ENCODE results near the gene C17orf75. TPM values are rescaled to one million over a fixed set of nuclear protein-coding genes. Genes with fewer than 3 reads are reported as not detected.
"Not testable (repeated sequence)": the region's sequence is repeated elsewhere in the genome, so short reads cannot be mapped to it uniquely, and the experiment has no call there.

The C17orf75 gene
- total RNA-seq, 2 experiments from 2014 or later, result 66.1 to 70.9 TPM

DNA sequence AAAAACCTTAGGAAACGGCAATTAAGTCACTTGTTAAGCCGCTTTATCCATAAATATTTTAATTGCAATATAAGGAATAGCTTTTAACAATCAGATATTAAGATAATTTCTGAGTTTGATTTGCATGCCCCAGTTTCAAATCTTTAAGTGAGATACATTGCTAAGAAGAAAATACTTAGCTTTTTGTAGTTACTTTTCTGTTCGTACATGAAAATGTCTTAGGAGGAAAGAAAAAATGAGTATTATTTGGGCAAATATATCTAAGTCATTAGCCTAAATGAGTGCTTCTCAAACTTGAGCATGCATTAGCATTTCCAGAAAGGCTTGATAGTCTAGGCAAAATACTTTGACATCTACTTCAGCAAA, 14.4 kb upstream of the C17orf75 start:
- Histone ChIP-seq H3K36me3 (ENCODE audit: insufficient read depth, low read length) (peaks cover 97% of the 10 kb centered on the region), H3K79me2 (ENCODE audit: insufficient read depth, low read depth, low read length) (peaks cover 97% of the 10 kb centered on the region), H3K4me2 (ENCODE audit: low read length) (no peak overlapping the region), H3K9me3 (ENCODE audit: low read length) (no peaks in the 10 kb centered on the region), H4K20me1 (ENCODE audit: insufficient read depth, low read length) (peaks cover 63% of the 10 kb centered on the region), H3K9me2 (ENCODE audit: insufficient read depth, low read length) (no peaks in the 10 kb centered on the region), H3K4me1 (ENCODE audit: insufficient read depth, low read length, poor library complexity, severe bottlenecking) (peaks cover 38% of the 10 kb centered on the region), H3K27ac (ENCODE audit: low read depth, low read length, poor library complexity, severe bottlenecking) (no peak overlapping the region), H3K4me3 (ENCODE audit: low read depth, low read length, poor library complexity, severe bottlenecking) (no peak overlapping the region), H2AFZ (ENCODE audit: low read length) (no peak overlapping the region)
- BruUV-seq (replicated peaks), result no TSS peak
- DNase-seq (ENCODE audit: low spot score), result no peak
- POLR2A ChIA-PET, result no interaction called here
- TF ChIP-seq CTCF (conservative IDR thresholded peaks at IDR 0.05; ENCODE audit: low read length) (no peak), EZH2phosphoT487 (IDR thresholded peaks at IDR 0.05; ENCODE audit: borderline replicate concordance, low read depth, low read length) (no peak)
- intact Hi-C loops (cut with micrococcal nuclease; ENCODE audit: unreplicated experiment), result no loop called here
- CTCF ChIA-PET (ENCODE audit: unreplicated experiment), result no interaction called here

DNA sequence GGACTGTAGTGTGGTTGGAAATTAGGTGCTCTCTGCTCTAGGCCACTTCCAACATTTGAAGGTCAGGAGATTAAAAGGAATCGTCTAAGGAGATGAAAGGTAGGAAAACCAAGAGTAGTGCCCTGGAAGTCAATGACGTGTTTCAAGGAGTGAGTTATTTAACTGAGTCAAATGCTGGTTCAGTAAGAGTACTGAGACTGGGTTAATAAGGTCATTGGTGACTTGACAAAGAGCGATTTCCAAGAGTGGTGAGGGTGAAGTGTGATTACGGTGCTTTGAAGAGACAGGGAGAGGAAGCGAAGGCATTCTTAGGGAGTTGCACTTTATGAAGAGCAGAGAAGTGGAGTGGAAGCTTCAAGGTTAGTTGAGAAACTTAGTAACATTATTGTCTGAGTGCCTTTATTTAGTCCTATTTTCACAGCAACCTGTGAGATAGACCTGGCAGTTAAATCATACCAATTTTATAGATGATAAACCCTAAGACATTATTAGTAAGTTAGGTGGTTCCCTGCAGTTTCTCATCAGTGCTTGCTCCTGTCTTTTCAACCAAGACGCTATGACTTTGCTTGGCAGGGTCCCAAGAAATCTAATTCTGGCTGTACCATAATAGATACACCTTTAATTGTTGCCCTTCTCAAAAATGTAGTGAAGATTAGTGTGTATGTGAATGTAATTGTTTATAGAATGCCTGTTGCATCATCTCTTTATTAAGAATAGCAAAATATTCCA, 13.8 kb upstream of the C17orf75 start:
- H3K4me3 ChIP-seq (ENCODE audit: low read depth, low read length, poor library complexity, severe bottlenecking), result no peak overlapping the region

DNA sequence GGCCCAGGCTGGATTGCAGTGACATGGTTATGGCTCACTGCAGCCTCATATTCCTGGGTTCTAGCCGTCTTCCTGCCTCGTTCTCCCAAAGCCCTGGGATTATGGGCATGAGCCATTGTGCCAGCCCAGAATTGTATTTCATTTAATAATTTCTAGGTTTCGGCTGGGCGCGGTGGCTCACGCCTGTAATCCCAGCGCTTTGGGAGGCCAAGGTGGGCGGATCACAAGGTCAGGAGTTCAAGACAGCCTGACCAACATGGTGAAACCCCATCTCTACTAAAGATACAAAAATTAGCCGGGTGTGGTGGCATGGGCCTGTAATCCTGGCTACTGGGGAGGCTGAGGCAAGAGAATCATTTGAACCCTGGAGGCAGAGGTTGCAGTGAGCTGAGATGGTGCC, 10.8 kb upstream of the C17orf75 start:
- H3K9me2 ChIP-seq (ENCODE audit: insufficient read depth, low read length); DNase-seq (ENCODE audit: low spot score); H3K9me3 ChIP-seq (ENCODE audit: low read length); CTCF ChIA-PET (ENCODE audit: unreplicated experiment); intact Hi-C loops (cut with micrococcal nuclease; ENCODE audit: unreplicated experiment); H2AFZ ChIP-seq (ENCODE audit: low read length); H3K27ac ChIP-seq (ENCODE audit: low read depth, low read length, poor library complexity, severe bottlenecking); BruUV-seq (replicated peaks); POLR2A ChIA-PET: not testable (repeated sequence)
- Histone ChIP-seq H3K36me3 (ENCODE audit: insufficient read depth, low read length) (peaks cover 72% of the 10 kb centered on the region), H3K4me3 (ENCODE audit: low read depth, low read length, poor library complexity, severe bottlenecking) (peak overlapping the region; percentile 98), H3K4me2 (ENCODE audit: low read length) (peak overlapping the region; percentile 89), H3K4me1 (ENCODE audit: insufficient read depth, low read length, poor library complexity, severe bottlenecking) (peaks cover 49% of the 10 kb centered on the region), H4K20me1 (ENCODE audit: insufficient read depth, low read length) (peaks cover 50% of the 10 kb centered on the region), H3K79me2 (ENCODE audit: insufficient read depth, low read depth, low read length) (peaks cover 87% of the 10 kb centered on the region)

More for the DNA sequence above, 13.8 kb upstream of the C17orf75 start:
- ChIA-PET POLR2A (no interaction called here), CTCF (ENCODE audit: unreplicated experiment) (no interaction called here)
- Histone ChIP-seq H3K9me3 (ENCODE audit: low read length) (no peaks in the 10 kb centered on the region), H4K20me1 (ENCODE audit: insufficient read depth, low read length) (peaks cover 63% of the 10 kb centered on the region), H3K79me2 (ENCODE audit: insufficient read depth, low read depth, low read length) (peaks cover 97% of the 10 kb centered on the region), H3K27ac (ENCODE audit: low read depth, low read length, poor library complexity, severe bottlenecking) (no peak overlapping the region), H3K4me1 (ENCODE audit: insufficient read depth, low read length, poor library complexity, severe bottlenecking) (peaks cover 40% of the 10 kb centered on the region), H3K4me2 (ENCODE audit: low read length) (peak overlapping the region; percentile 14; the same call in 1 of the 2 replicates), H3K36me3 (ENCODE audit: insufficient read depth, low read length) (peaks cover 97% of the 10 kb centered on the region), H3K9me2 (ENCODE audit: insufficient read depth, low read length) (no peaks in the 10 kb centered on the region), H2AFZ (ENCODE audit: low read length) (no peak overlapping the region)
- no TSS peak for BruUV-seq (replicated peaks)
- intact Hi-C loops (cut with micrococcal nuclease; ENCODE audit: unreplicated experiment), result no loop called here
- DNase-seq (ENCODE audit: low spot score), result no peak
- TF ChIP-seq CTCF (conservative IDR thresholded peaks at IDR 0.05; ENCODE audit: low read length) (no peak), EZH2phosphoT487 (IDR thresholded peaks at IDR 0.05; ENCODE audit: borderline replicate concordance, low read depth, low read length) (no peak)
